Epithelial cell of proximal tubule (primary cell): ENCODE results near the gene TNFRSF18. TPM values are rescaled to one million over a fixed set of nuclear protein-coding genes. Genes with fewer than 3 reads are reported as not detected.
"Not testable (repeated sequence)": the region's sequence is repeated elsewhere in the genome, so short reads cannot be mapped to it uniquely, and the experiment has no call there.

ENCODE experiments used
- DNase-seq: peaks from one replicate; pipeline ENCODE4 v3.0.0-alpha.2; 2011; ENCODE audit warnings: low read depth
- H3K4me3 ChIP-seq: 2 replicates; pipeline ENCODE4 v1.5.1; 2011; ENCODE audit warnings: low read depth, mild to moderate bottlenecking, low read length
- total RNA-seq: library from RNA; depleted of rRNA; stranded (reverse); fragments of >200 nt; gene quantifications from 2 replicates; pipeline ENCODE4 v1.2.3, GENCODE V29; 2015
- TF ChIP-seq, protein P1 (sequence below): conservative IDR thresholded peaks from 2 replicates; pipeline ENCODE4 v1.5.1; 2012; ENCODE audit warnings: low read depth, mild to moderate bottlenecking, low read length

TNFRSF18 gene
- total RNA-seq, 1 donor from 2014 or later = 3.1 TPM

DNA sequence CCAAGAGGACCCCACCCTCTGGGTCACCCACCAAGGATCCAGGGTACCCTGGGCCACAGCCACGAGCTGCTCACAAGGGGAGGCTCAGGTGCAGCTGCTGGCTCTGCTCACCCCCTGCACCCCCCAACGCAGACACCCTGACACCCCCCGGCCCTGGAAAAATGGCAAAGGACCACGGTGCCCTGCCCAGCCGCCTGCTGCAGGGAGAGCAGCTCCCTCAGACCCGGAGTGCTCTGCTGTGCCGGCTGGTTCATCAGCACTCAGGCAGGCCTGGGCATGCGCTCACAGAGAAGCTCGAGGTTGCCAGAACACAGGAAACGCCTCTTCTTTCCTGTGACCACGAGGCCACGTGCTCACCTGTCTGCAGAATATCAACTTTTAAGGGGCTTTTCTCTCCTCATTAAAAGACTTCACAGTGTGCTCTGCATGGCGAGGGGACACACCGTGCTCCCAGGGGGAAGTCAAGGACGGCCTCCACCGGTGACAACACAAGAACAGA lies 44.4 kb upstream of the TNFRSF18 start:
- TF ChIP-seq, protein P1, sequence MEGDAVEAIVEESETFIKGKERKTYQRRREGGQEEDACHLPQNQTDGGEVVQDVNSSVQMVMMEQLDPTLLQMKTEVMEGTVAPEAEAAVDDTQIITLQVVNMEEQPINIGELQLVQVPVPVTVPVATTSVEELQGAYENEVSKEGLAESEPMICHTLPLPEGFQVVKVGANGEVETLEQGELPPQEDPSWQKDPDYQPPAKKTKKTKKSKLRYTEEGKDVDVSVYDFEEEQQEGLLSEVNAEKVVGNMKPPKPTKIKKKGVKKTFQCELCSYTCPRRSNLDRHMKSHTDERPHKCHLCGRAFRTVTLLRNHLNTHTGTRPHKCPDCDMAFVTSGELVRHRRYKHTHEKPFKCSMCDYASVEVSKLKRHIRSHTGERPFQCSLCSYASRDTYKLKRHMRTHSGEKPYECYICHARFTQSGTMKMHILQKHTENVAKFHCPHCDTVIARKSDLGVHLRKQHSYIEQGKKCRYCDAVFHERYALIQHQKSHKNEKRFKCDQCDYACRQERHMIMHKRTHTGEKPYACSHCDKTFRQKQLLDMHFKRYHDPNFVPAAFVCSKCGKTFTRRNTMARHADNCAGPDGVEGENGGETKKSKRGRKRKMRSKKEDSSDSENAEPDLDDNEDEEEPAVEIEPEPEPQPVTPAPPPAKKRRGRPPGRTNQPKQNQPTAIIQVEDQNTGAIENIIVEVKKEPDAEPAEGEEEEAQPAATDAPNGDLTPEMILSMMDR = no peak
- no peak overlapping the region for H3K4me3 ChIP-seq
- DNase-seq = no peak

DNA sequence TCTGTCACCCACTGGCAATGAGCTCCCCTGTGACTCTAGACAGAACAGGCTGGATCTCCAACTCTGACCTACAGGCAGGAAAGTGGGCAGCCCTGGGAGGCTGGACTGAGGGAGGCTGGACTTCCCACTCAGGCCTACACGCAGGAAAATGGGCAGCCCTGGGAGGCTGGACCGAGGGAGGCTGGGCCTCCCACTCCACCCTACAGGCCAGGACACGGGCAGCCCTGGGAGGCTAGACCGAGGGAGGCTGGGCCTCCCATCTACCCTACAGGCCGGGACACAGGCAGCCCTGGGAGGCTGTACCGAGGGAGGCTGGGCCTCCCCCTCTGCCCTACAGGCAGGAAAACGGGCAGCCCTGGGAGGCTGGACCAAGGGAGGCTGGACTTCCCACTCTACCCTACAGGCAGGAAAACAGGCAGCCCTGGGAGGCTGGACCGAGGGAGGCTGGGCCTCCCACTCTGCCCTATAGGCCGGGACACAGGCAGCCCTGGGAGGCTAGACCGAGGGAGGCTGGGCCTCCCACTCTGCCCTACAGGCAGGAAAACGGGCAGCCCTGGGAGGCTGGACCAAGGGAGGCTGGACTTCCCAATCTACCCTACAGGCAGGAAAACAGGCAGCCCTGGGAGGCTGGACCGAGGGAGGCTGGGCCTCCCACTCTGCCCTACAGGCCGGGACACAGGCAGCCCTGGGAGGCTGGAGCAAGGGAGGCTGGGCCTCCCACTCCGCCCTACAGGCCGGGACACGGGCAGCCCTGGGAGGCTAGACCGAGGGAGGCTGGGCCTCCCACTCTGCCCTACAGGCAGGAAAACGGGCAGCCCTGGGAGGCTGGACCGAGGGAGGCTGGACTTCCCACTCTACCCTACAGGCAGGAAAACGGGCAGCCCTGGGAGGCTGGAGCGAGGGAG lies 41.9 kb upstream of the TNFRSF18 start:
- not testable (repeated sequence) for DNase-seq, H3K4me3 ChIP-seq

DNA sequence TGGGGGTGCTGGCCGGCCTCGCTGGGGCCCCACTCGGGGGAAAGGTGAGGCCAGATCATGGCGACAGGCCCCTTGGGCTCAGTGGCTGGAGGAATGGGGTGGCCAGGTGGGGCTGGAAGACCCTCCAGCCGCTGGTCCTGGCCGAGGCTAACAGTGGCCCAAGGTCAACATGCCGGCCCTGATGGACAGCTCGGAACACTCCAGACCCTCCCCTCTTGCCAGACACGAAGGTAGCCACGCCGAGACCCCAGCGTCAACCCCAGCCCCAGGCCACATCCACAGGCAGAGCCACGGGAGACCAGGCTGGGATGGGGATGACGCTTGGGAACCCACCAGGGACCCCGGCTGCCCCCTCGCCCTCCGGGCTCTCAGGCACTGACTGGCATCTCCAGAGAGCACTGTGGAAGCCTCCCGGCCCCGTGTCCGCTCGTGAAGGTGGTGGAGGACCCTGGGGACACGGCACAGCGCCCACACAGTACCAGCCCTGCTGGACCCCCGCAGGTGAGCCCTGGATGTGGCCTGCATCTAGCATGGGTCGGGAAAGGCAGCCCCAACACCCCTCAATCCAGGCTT lies 41.0 kb upstream of the TNFRSF18 start:
- H3K4me3 ChIP-seq = no peak overlapping the region
- DNase-seq = no peak

DNA sequence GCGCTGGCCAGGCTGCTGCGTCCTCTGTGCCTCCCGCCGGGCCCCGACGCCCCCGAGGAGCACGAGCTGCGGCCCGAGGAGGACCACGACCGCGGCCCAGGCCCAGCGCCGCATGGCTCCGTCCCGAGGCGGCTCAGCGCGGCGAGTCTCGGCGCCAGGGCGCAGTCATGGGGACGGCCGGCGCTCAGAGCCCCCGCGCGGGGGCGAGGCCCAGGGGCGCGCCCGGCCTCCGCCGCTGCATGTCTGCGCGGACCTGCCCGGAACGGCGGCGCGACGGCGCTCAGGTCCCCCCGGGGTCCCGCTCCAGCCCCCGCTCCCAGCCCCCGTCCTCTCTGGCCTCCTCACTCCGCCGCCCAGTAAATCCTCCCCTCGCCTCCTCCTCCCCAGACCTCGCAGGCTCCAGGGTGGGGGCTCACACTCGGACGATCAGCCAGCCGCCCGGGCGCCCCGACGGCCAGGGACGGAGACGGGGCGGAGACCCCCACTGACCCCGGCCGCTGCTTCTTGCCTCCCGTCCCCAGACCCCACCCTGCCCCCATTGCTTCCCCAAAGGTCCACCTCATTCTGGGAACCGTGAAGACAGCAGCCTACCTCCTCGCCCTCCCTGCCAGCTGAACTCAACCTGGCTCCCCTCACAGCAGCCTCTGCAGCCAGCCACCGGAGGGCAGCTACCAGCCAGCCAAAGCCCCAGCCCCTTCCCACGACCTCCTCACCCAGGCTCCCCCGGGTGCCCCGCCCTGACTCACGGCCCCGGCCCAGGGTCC lies 40.4 kb upstream of the TNFRSF18 start, which contains the start of gene C1QTNF12:
TSS of gene C1QTNF12 (minus strand) at position 146 of the 764 bp plus-strand sequence. CDS start at position 114, 32 bp downstream.
- no peak within 1 kb of the TSS for H3K4me3 ChIP-seq
- DNase-seq = no peak
- TF ChIP-seq, protein P1 = no peak

More for the DNA sequence above, 41.0 kb upstream of the TNFRSF18 start:
- TF ChIP-seq, protein P1 = no peak

DNA sequence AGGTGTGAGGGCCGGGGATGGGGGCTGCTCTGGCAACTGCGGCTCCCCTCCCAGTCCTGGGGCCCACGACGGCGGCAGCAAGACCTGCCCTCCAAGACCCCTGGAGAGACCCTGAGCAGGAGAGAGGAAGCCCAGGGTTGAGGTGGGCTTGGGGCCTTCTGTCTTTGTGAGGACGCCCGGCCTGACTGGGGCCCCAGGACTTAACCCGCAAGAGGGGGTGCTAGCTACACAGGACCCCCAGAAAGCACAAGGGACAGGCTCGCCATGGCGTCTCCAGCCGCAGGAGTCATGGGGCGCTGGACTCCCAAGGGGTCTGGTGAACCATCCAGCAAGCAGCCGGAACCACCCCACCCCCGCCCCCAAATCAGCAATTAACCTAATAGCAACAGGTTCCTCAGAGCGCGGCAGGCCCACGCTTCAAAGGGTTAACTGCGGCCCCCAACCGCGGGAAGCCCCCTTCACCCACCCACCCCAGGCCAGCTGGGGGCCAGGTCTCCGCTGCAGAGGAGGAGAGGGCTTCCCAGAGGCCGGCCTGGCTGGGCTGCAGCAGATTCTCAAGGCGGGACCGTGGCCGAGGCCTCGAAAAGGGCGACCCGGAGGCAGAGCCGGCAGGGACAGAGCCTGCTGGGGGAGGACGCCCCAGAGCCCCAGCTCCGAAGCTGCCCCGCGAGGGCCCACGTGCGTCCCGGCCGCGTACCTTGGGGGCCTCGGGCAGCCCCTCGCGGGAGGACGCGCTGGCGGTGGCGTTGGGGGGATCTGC lies 39.6 kb upstream of the TNFRSF18 start:
- DNase-seq = no peak
- TF ChIP-seq, protein P1 = no peak
- no peak overlapping the region for H3K4me3 ChIP-seq

DNA sequence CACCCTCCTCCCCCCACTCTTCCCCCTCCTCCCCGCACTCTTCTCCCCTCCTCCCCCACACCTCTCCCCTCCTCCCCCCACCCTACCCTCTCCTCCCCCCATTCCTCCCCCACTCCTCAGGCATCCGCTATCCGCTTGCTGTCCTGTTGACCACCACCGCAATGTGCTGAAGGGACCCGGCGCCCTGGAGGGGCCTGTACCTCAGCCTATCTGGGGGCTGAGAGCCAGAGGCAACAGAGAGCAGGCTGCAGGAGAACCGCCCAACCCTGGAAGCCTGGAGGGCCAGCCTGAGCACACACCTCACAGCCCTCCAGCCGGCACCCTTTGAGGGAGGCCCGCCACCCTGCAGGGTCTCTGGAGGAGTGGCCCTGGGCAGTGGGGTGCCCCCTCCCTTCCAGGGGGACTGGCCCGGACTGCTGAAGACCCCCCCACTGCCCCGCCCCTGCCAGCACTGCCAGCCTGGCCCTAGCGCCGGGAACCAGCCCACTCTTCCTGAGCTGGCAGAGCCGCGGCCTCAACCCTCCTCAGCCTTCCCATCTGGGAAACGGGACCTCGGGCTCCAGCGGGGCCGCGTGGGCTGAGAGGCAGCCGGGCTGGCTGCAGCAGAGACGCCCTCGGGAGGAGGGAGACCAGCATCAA lies 38.9 kb upstream of the TNFRSF18 start:
- TF ChIP-seq, protein P1 = no peak
- DNase-seq = no peak
- no peak overlapping the region for H3K4me3 ChIP-seq
